ENCODE results near the gene ERFL. TPM values are rescaled to one million over a fixed set of nuclear protein-coding genes. Genes with fewer than 3 reads are reported as not detected.
"Not testable (repeated sequence)": the region's sequence is repeated elsewhere in the genome, so short reads cannot be mapped to it uniquely, and the experiment has no call there.

The ERFL gene
- total and polyA plus RNA-seq, 3 donors from 2014 or later, result 0.78 to 2.4 (median 2.2) TPM

GRCh38 chr19:41918095-41918494 is 10.2 kb downstream of the ERFL start:
- Histone ChIP-seq H3K4me3 (no peak overlapping the region), H3K36me3 (ENCODE audit: low read depth, missing control alignments) (no peaks in the 10 kb centered on the region), H3K27ac (no peak overlapping the region), H3K9me3 (no peaks in the 10 kb centered on the region), H3K4me1 (peaks cover 6% of the 10 kb centered on the region), H3K27me3 (no peaks in the 10 kb centered on the region)
- intact Hi-C loops (cut with DNase I; ENCODE audit: low total_unique reads), result no loop called here
- WGBS, 2 donors, result 87 to 90% methylated on average over 6 of the region's 6 CpGs
- no peak for DNase-seq
- TF ChIP-seq, protein P1, sequence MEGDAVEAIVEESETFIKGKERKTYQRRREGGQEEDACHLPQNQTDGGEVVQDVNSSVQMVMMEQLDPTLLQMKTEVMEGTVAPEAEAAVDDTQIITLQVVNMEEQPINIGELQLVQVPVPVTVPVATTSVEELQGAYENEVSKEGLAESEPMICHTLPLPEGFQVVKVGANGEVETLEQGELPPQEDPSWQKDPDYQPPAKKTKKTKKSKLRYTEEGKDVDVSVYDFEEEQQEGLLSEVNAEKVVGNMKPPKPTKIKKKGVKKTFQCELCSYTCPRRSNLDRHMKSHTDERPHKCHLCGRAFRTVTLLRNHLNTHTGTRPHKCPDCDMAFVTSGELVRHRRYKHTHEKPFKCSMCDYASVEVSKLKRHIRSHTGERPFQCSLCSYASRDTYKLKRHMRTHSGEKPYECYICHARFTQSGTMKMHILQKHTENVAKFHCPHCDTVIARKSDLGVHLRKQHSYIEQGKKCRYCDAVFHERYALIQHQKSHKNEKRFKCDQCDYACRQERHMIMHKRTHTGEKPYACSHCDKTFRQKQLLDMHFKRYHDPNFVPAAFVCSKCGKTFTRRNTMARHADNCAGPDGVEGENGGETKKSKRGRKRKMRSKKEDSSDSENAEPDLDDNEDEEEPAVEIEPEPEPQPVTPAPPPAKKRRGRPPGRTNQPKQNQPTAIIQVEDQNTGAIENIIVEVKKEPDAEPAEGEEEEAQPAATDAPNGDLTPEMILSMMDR (IDR thresholded peaks at IDR 0.05), result no peak
- TF ChIP-seq POLR2A (IDR thresholded peaks at IDR 0.05), result no peak

DNA sequence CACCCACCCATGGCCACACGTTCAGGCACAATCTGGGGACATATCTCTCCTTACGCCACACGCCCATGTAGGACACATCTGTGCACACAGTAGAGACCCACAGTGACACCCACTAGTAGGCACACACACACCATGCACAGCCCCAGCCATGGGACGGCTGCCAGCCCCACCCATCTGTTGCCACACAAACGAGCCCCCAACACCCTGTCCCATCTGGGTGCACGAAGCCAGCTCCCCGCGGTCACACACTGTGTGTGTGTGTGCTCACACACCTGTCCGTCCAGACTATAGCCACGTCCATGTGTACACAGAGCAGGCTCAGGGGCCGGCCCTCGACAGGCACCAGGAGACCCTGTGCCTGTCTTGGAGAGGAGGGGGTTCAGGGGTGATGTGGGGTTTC is 10.6 kb downstream of the ERFL start:
- H3K27me3 ChIP-seq, result no peaks in the 10 kb centered on the region

DNA sequence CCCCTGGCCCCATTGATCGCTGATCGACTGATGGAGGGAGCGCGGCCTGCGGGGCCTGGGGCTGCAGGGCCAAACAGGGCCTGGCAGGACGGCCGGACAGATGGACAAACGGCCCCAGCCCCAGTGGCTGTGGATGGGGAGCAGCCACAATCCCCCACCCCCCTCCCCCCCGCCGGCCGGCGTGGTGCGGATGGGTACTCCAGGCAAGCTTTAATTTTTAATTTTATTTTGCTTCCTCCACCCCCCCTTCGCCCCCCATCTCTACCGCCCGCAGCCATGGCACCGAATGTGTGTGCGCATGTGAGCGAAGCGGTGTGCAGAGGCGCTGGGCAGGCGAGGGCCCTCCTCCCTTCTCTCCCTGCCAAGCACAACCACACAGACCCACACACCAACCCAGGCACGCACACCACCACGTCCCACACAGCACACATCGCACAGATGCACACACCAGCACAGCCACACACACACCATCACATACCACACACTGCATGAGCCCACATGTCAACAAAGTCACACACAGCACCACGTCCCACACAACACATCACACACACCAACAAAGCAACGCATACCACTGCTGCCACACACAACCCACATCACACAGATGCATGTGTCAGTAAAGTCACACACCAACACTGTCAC is 12.4 kb downstream of the ERFL start:
- Histone ChIP-seq H3K36me3 (ENCODE audit: low read depth, missing control alignments) (no peaks in the 10 kb centered on the region), H3K4me3 (no peak overlapping the region), H3K27me3 (no peaks in the 10 kb centered on the region), H3K27ac (no peak overlapping the region), H3K9me3 (no peaks in the 10 kb centered on the region), H3K4me1 (peaks cover 6% of the 10 kb centered on the region)
- DNase-seq, result no peak
- TF ChIP-seq POLR2A (IDR thresholded peaks at IDR 0.05), result no peak
- TF ChIP-seq, protein P1 (IDR thresholded peaks at IDR 0.05), result no peak
- WGBS, 2 donors, result 51 to 57% methylated on average over 27 of the region's 27 CpGs
- intact Hi-C loops (cut with DNase I; ENCODE audit: low total_unique reads), result no loop called here

More for the DNA sequence above, 10.6 kb downstream of the ERFL start:
- no peak for TF ChIP-seq POLR2A (IDR thresholded peaks at IDR 0.05)
- TF ChIP-seq, protein P1 (IDR thresholded peaks at IDR 0.05), result no peak
- no peak for DNase-seq
- no peak overlapping the region for H3K27ac ChIP-seq
- intact Hi-C loops (cut with DNase I; ENCODE audit: low total_unique reads), result no loop called here
- H3K4me1 ChIP-seq, result peaks cover 6% of the 10 kb centered on the region
- WGBS, 2 donors, result 69 to 75% methylated on average over 10 to 12 of the region's 12 CpGs
- no peaks in the 10 kb centered on the region for H3K9me3 ChIP-seq
- no peaks in the 10 kb centered on the region for H3K36me3 ChIP-seq (ENCODE audit: low read depth, missing control alignments)
- no peak overlapping the region for H3K4me3 ChIP-seq

DNA sequence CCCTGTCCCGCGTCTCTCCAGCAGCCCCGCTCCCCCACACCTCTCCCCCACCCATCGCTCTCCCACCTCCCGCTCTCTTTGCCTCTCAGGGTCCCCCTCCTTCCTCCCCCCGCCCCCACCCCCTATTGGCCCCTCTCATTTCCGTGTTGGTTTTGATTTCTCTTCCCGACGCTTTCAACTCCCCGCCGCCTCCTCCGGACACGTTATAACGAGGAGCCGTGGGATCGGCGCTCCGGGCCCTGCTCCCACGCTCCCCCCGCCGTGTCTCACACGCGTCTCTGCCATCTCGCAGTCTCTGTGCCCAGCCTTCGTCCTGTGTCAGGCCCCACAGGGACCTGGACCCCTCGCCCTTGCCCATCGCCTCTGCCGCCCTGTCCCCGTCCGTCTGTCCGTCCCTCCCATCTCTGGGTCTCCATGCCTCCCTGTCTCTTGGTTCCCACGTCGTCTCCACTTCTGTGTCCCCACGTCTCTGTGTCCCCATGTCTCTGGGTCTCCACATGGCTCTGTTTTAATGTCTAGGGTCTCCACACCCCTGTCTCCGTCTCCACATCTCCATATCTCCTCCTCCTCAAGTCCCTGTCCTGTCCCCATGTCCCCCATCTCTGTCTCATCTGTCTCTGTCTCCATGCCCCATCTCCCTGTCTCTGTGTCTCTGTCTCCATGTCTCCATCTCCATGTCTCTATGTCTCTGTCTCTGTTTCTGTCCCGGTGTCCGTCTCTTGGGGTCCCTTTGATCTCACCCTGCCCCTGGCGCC is 13.1 kb downstream of the ERFL start:
- Histone ChIP-seq H3K4me1 (peaks cover 6% of the 10 kb centered on the region), H3K27me3 (no peaks in the 10 kb centered on the region), H3K36me3 (ENCODE audit: low read depth, missing control alignments) (no peaks in the 10 kb centered on the region), H3K9me3 (no peaks in the 10 kb centered on the region), H3K27ac (no peak overlapping the region), H3K4me3 (no peak overlapping the region)
- TF ChIP-seq POLR2A (IDR thresholded peaks at IDR 0.05), result no peak
- TF ChIP-seq, protein P1 (IDR thresholded peaks at IDR 0.05), result no peak
- 13 to 20% methylated on average over 25 to 29 of the region's 38 CpGs for WGBS, 2 donors
- no peak for DNase-seq
- intact Hi-C loops (cut with DNase I; ENCODE audit: low total_unique reads), result no loop called here

DNA sequence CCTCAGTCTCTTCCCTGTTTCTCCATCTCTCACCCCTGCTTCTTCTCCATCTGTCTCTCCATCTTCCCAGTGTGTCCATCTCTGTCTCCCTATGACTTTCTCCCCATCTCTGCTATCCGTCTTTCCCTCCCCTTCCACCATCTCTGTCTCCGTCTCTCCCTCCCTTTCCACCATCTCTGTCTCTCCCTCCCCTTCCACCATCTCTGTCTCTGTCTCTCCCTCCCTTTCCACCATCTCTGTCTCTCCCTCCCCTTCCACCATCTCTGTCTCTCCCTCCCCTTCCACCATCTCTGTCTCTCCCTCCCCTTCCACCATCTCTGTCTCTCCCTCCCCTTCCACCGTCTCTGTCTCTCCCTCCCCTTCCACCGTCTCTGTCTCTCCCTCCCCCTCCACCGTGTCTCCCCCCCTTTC is 13.8 kb downstream of the ERFL start:
- H3K4me3 ChIP-seq; H3K27ac ChIP-seq; DNase-seq; H3K9me3 ChIP-seq; H3K27me3 ChIP-seq; intact Hi-C loops (cut with DNase I; ENCODE audit: low total_unique reads); H3K4me1 ChIP-seq; H3K36me3 ChIP-seq (ENCODE audit: low read depth, missing control alignments): not testable (repeated sequence)
- 8 to 18% methylated on average over 2 to 4 of the region's 5 CpGs for WGBS, 2 donors
